Transverse colon (tissue), 3 donors: Measurements from ENCODE around the gene MSTO1.

Experiments used
- EP300 ChIP-seq: sonication (generic); formaldehyde crosslinking; IDR thresholded peaks from one replicate; pipeline ENCODE4 v1.6.1; 2017; ENCODE audit warnings: antibody characterized with exemption, low read depth
- POLR2A ChIP-seq: fragments of 450-650 bp; IDR thresholded peaks from one replicate; pipeline ENCODE4 v1.6.1; 2016; ENCODE audit warnings: antibody characterized with exemption, mild to moderate bottlenecking, moderate library complexity
- TF ChIP-seq, protein P1 (sequence below), 5 experiments: fragments of 200-600 bp in 3 of 5; fragments of 450-650 bp in 2 of 5; sonication (generic) in 3 of 5; IDR thresholded peaks; 1 replicate in 2 of 5; 2 replicates in 3 of 5; pipeline ENCODE4 v1.5.1; 2016 to 2017; ENCODE audit warnings: antibody characterized with exemption in 5 of 5, inconsistent platforms in 3 of 5, mild to moderate bottlenecking in 2 of 5, moderate library complexity in 1 of 5

DNA sequence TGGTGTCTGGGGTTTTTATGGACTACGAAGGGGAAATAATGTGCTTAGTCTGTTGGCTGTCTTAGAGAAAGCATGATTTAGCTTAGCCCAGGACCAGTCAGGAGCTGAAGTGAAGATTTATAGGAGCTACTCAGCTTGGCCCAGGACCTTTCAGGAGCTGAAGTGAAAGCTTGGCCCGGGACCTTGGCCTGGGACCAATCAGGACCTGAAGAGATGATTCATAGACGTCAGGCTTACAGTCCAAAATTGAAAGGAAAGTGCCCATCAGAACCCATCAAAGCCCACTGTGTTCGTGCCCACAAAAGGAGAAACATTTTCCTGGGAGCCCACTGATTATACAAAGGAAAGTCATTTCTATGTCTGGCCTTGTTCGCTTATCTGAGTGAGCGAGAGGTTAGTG is 35.6 kb downstream of the MSTO1 start:
- TF ChIP-seq POLR2A (no peak), EP300 (no peak)
- TF ChIP-seq, protein P1, sequence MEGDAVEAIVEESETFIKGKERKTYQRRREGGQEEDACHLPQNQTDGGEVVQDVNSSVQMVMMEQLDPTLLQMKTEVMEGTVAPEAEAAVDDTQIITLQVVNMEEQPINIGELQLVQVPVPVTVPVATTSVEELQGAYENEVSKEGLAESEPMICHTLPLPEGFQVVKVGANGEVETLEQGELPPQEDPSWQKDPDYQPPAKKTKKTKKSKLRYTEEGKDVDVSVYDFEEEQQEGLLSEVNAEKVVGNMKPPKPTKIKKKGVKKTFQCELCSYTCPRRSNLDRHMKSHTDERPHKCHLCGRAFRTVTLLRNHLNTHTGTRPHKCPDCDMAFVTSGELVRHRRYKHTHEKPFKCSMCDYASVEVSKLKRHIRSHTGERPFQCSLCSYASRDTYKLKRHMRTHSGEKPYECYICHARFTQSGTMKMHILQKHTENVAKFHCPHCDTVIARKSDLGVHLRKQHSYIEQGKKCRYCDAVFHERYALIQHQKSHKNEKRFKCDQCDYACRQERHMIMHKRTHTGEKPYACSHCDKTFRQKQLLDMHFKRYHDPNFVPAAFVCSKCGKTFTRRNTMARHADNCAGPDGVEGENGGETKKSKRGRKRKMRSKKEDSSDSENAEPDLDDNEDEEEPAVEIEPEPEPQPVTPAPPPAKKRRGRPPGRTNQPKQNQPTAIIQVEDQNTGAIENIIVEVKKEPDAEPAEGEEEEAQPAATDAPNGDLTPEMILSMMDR (IDR thresholded peaks at IDR 0.05) = no peak
